GM23338 (cell line): Measurements from ENCODE around the gene CFAP58. TPM values are rescaled to one million over a fixed set of nuclear protein-coding genes. Genes with fewer than 3 reads are reported as not detected.

Experiments
- ATAC-seq: fragments of 200-7000 bp; cut with Tn5 transposase; 3 replicates; pipeline ENCODE4 v1.9.1; 2020
- DNase-seq: peaks from one replicate; pipeline ENCODE4 v3.0.0-alpha.2; 2015; ENCODE audit warnings: low spot score
- H2AFZ ChIP-seq: fragments of 200-600 bp; sonication (generic); 2 replicates; pipeline ENCODE4 v1.8.0; 2016; ENCODE audit warnings: antibody characterized with exemption, mild to moderate bottlenecking, moderate library complexity
- H3F3A ChIP-seq: fragments of 200-600 bp; sonication (generic); replicated peaks from 2 replicates; pipeline ENCODE4 v1.8.0; 2017; ENCODE audit warnings: antibody characterized with exemption, mixed run types, low read depth
- H3K27ac ChIP-seq: fragments of 200-600 bp; sonication (generic); 2 replicates; pipeline ENCODE4 v1.6.1; 2016; ENCODE audit warnings: low read depth
- H3K27me3 ChIP-seq: fragments of 200-600 bp; sonication (generic); 2 replicates; pipeline ENCODE4 v1.8.0; 2016; ENCODE audit warnings: mild to moderate bottlenecking, mixed run types, moderate library complexity; ENCODE audit not compliant: insufficient read depth
- H3K36me3 ChIP-seq: fragments of 200-600 bp; sonication (generic); 2 replicates; pipeline ENCODE4 v1.8.0; 2016; ENCODE audit warnings: mild to moderate bottlenecking; ENCODE audit not compliant: insufficient read depth
- H3K4me1 ChIP-seq: fragments of 200-600 bp; sonication (generic); 2 replicates; pipeline ENCODE4 v1.8.0; 2016; ENCODE audit warnings: mild to moderate bottlenecking, moderate library complexity; ENCODE audit not compliant: insufficient read depth
- H3K4me2 ChIP-seq: fragments of 200-600 bp; sonication (generic); 2 replicates; pipeline ENCODE4 v1.7.1; 2017; ENCODE audit warnings: mixed run types
- H3K4me3 ChIP-seq: fragments of 200-600 bp; sonication (generic); 2 replicates; pipeline ENCODE4 v1.6.1; 2016; ENCODE audit warnings: mixed run types
- H3K79me2 ChIP-seq: fragments of 200-600 bp; sonication (generic); replicated peaks from 2 replicates; pipeline ENCODE4 v1.8.0; 2017; ENCODE audit warnings: mild to moderate bottlenecking; ENCODE audit not compliant: insufficient read depth
- H3K9me2 ChIP-seq: fragments of 200-600 bp; sonication (generic); 2 replicates; pipeline ENCODE4 v1.8.0; 2017; ENCODE audit not compliant: insufficient read depth
- H4K20me1 ChIP-seq: fragments of 200-600 bp; sonication (generic); replicated peaks from 2 replicates; pipeline ENCODE4 v1.8.0; 2017; ENCODE audit warnings: mild to moderate bottlenecking; ENCODE audit not compliant: insufficient read depth
- H3K27ac Mint-ChIP-seq: 2 replicates; pipeline ENCODE4 v1.8.0; 2020; ENCODE audit warnings: inconsistent platforms, mild to moderate bottlenecking, moderate library complexity, mixed read lengths
- H3K27me3 Mint-ChIP-seq: 3 replicates; pipeline ENCODE4 v1.8.0; 2022; ENCODE audit warnings: low read depth, mild to moderate bottlenecking, moderate library complexity, mixed read lengths, inconsistent platforms; ENCODE audit not compliant: insufficient read depth, poor library complexity
- H3K36me3 Mint-ChIP-seq: 3 replicates; pipeline ENCODE4 v1.8.0; 2021; ENCODE audit warnings: low read depth, mild to moderate bottlenecking, inconsistent platforms, moderate library complexity, mixed read lengths
- H3K4me1 Mint-ChIP-seq: 3 replicates; pipeline ENCODE4 v1.8.0; 2020; ENCODE audit warnings: mild to moderate bottlenecking, inconsistent platforms, mixed read lengths
- H3K4me3 Mint-ChIP-seq: 3 replicates; pipeline ENCODE4 v1.8.0; 2021; ENCODE audit warnings: moderate library complexity, mild to moderate bottlenecking, inconsistent platforms, mixed read lengths
- H3K9me3 Mint-ChIP-seq: 3 replicates; pipeline ENCODE4 v1.8.0; 2020; ENCODE audit warnings: moderate library complexity, mild to moderate bottlenecking, inconsistent platforms, mixed read lengths
- CREB1 ChIP-seq: fragments of 250-450 bp; sonication (Bioruptor Pico); IDR thresholded peaks from 2 replicates; pipeline ENCODE4 v1.5.0; 2020; ENCODE audit warnings: low read depth, mild to moderate bottlenecking, moderate library complexity
- CTCF ChIP-seq, 2 experiments: fragments of 200-600 bp in 1 of 2; sonication (generic) in 1 of 2; conservative IDR thresholded peaks; 2 replicates each; pipeline versions ENCODE4 v1.5.1 to v1.6.1; 2016 to 2017; ENCODE audit warnings: antibody characterized with exemption in 2 of 2, low read depth in 2 of 2, mild to moderate bottlenecking in 2 of 2, moderate library complexity in 1 of 2
- ETS1 ChIP-seq: IDR thresholded peaks from 2 replicates; pipeline ENCODE4 v1.6.1; 2016; ENCODE audit warnings: antibody characterized with exemption
- EZH2 ChIP-seq: fragments of 200-600 bp; sonication (generic); IDR thresholded peaks from one replicate; pipeline ENCODE4 v1.8.0; 2017; ENCODE audit warnings: antibody characterized with exemption, mild to moderate bottlenecking, low read depth; ENCODE audit not compliant: unreplicated experiment
- EZH2phosphoT487 ChIP-seq: fragments of 200-600 bp; sonication (generic); IDR thresholded peaks from one replicate; pipeline ENCODE4 v1.8.1; 2018; ENCODE audit warnings: antibody characterized with exemption; ENCODE audit not compliant: unreplicated experiment
- JUNB ChIP-seq: IDR thresholded peaks from one replicate; pipeline ENCODE4 v1.6.1; 2016; ENCODE audit warnings: antibody characterized with exemption; ENCODE audit not compliant: unreplicated experiment
- NANOG ChIP-seq: IDR thresholded peaks from 2 replicates; pipeline ENCODE4 v1.6.1; 2016; ENCODE audit warnings: antibody characterized with exemption, borderline replicate concordance
- POLR2AphosphoS5 ChIP-seq: IDR thresholded peaks from 2 replicates; pipeline ENCODE4 v1.6.1; 2016; ENCODE audit warnings: antibody characterized with exemption, low read depth
- REST ChIP-seq: IDR thresholded peaks from one replicate; pipeline ENCODE4 v1.6.1; 2018; ENCODE audit warnings: antibody characterized with exemption; ENCODE audit not compliant: unreplicated experiment
- STAT1 ChIP-seq: IDR thresholded peaks from one replicate; pipeline ENCODE4 v1.6.1; 2016; ENCODE audit warnings: antibody characterized with exemption; ENCODE audit not compliant: unreplicated experiment
- ZNF114 ChIP-seq: fragments of 250-450 bp; sonication (Bioruptor Pico); IDR thresholded peaks from 2 replicates; pipeline ENCODE4 v1.5.0; 2020; ENCODE audit warnings: mild to moderate bottlenecking, moderate library complexity
- ZNF331 ChIP-seq: fragments of 250-450 bp; sonication (Bioruptor Pico); IDR thresholded peaks from 2 replicates; pipeline ENCODE4 v1.5.0; 2020; ENCODE audit warnings: low read depth, mild to moderate bottlenecking, moderate library complexity
- ZNF462 ChIP-seq: fragments of 250-450 bp; sonication (Bioruptor Pico); IDR thresholded peaks from 2 replicates; pipeline ENCODE4 v1.5.0; 2020; ENCODE audit warnings: mild to moderate bottlenecking, moderate library complexity
- polyA plus RNA-seq: library from polyadenylated mRNA; unstranded; fragments of >200 nt; fragmentation: Nextera tagmentation; extraction: Ambion mirVana; gene quantifications from 2 replicates; pipeline ENCODE4 v1.2.1, GENCODE V29; 2016
- total RNA-seq: library from RNA; depleted of rRNA; stranded (reverse); fragments of >200 nt; shearing (Covaris generic); gene quantifications from 2 replicates; pipeline ENCODE4 v1.2.3, GENCODE V29; 2014

CFAP58 gene
- total and polyA plus RNA-seq, 2 experiments from 2014 or later: 0.63 to 0.89 TPM

GRCh38 chr10:104457543-104457828 is 103.9 kb downstream of the CFAP58 start:
- ATAC-seq: no peak
- Mint-ChIP-seq H3K27ac (no peak overlapping the region), H3K36me3 (no peaks in the 10 kb centered on the region), H3K9me3 (peaks cover 8% of the 10 kb centered on the region; the same call in 2 of the 3 replicates), H3K27me3 (peaks cover 1% of the 10 kb centered on the region), H3K4me1 (no peaks in the 10 kb centered on the region), H3K4me3 (no peak overlapping the region)
- Histone ChIP-seq H4K20me1 (no peaks in the 10 kb centered on the region), H3K79me2 (no peaks in the 10 kb centered on the region), H3K4me2 (no peak overlapping the region), H3K27ac (no peak overlapping the region), H3K36me3 (no peaks in the 10 kb centered on the region), H3F3A (no peaks in the 10 kb centered on the region), H2AFZ (no peak overlapping the region), H3K4me3 (no peak overlapping the region), H3K9me2 (peaks cover 9% of the 10 kb centered on the region), H3K4me1 (no peaks in the 10 kb centered on the region), H3K27me3 (no peaks in the 10 kb centered on the region)
- DNase-seq: no peak
- TF ChIP-seq CREB1 (CRISPR knock-in tag): no peak
- no peak for TF ChIP-seq ETS1
- TF ChIP-seq EZH2: no peak
- TF ChIP-seq JUNB: no peak
- no peak for TF ChIP-seq ZNF114 (CRISPR knock-in tag)
- no peak for TF ChIP-seq STAT1
- TF ChIP-seq NANOG: no peak
- TF ChIP-seq ZNF331 (CRISPR knock-in tag): no peak
- TF ChIP-seq POLR2AphosphoS5: no peak
- no peak for TF ChIP-seq ZNF462
- TF ChIP-seq REST: no peak
- TF ChIP-seq EZH2phosphoT487: no peak
- TF ChIP-seq CTCF (conservative IDR thresholded peaks at IDR 0.05; ENCODE audit: low read depth in 2 of 2): no peak
